ENCODE data around the gene SIGLEC9.

SIGLEC9 gene

DNA sequence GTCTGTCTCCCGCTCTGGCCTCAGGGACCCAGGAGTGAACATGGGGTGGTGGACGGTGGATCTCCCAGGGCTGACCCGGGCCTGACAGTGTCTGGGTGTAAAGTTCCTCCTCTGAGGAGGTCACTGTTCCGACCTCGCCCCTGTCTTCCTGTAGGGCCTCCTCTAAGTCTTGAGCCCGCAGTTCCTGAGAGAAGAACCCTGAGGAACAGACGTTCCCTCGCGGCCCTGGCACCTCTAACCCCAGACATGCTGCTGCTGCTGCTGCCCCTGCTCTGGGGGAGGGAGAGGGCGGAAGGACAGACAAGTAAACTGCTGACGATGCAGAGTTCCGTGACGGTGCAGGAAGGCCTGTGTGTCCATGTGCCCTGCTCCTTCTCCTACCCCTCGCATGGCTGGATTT, at the start of gene SIGLEC9:
TSS of gene SIGLEC9 (plus strand) at position 178 of the 400 bp plus-strand sequence. CDS start at position 247, 69 bp downstream.
- no peak within 1 kb of the TSS for H3K9ac ChIP-seq (ENCODE audit: low read length)
- peak within 1 kb of the TSS; percentile 8 for H3K27ac ChIP-seq (ENCODE audit: low read depth, low read length)
- no peaks in the 10 kb centered on the region for H3K4me1 ChIP-seq (ENCODE audit: control insufficient read depth, insufficient read depth, low read length)
- no peaks in the 10 kb centered on the region for H3K36me3 ChIP-seq (ENCODE audit: control insufficient read depth, insufficient read depth, low read length)
- no peaks in the 10 kb centered on the region for H3K27me3 ChIP-seq (ENCODE audit: control insufficient read depth, insufficient read depth, low read length)
- no peak within 1 kb of the TSS for H3K4me3 ChIP-seq (ENCODE audit: low read length)

DNA sequence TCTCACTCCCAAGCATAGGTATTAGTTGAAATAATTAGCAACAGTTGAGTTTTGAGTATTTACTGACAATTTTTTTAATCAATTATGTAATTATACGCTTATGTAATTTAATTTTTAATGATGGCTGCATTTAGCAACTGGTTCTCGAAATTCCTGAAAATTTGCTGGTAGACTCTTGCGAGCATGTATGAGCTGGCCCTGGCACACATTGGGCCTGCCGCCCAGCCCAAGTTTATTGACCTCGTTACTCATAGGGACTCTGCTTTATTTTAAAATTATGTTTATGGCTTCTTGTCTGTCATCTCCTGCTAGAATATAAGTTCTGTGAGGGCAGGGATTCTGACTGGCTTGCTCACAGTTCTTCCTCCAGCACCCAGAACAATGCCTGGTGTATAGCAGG, 48.7 kb upstream of the SIGLEC9 start:
- Histone ChIP-seq H3K4me3 (ENCODE audit: low read length) (no peak overlapping the region), H3K9ac (ENCODE audit: low read length) (no peak overlapping the region), H3K27me3 (ENCODE audit: control insufficient read depth, insufficient read depth, low read length) (no peaks in the 10 kb centered on the region), H3K4me1 (ENCODE audit: control insufficient read depth, insufficient read depth, low read length) (no peaks in the 10 kb centered on the region), H3K27ac (ENCODE audit: low read depth, low read length) (no peak overlapping the region), H3K36me3 (ENCODE audit: control insufficient read depth, insufficient read depth, low read length) (no peaks in the 10 kb centered on the region)

DNA sequence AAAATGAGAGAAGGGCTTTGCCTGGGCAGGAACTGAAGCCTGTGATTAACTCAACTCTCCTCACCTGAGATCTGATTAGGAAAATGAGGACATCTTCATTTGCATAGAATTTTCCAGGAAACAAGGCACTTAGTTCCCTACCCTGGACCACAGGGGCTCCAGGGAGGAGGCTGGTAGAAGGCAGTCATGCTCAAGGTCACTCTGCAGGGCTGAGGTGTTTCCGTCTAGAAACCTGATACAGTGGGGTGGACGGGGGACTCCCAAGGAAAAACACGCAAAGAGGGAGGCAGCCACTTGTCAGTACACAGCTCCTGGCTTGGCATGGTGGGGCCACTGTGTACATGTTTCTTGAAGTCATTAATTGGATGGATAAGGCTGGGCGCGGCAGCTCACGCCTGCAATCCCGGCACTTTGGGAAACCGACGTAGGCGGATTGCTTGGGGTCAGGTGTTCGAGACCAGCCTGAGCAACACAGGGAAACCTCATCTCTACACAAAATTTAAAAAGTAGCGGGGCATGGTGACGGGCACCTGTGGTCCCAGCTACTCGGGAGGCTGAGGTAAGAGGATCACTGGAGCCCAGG, 48.0 kb upstream of the SIGLEC9 start:
- H3K4me3 ChIP-seq (ENCODE audit: low read length), result no peak overlapping the region
- no peaks in the 10 kb centered on the region for H3K27me3 ChIP-seq (ENCODE audit: control insufficient read depth, insufficient read depth, low read length)
- H3K27ac ChIP-seq (ENCODE audit: low read depth, low read length), result no peak overlapping the region
- no peaks in the 10 kb centered on the region for H3K4me1 ChIP-seq (ENCODE audit: control insufficient read depth, insufficient read depth, low read length)
- H3K36me3 ChIP-seq (ENCODE audit: control insufficient read depth, insufficient read depth, low read length), result no peaks in the 10 kb centered on the region
- no peak overlapping the region for H3K9ac ChIP-seq (ENCODE audit: low read length)

DNA sequence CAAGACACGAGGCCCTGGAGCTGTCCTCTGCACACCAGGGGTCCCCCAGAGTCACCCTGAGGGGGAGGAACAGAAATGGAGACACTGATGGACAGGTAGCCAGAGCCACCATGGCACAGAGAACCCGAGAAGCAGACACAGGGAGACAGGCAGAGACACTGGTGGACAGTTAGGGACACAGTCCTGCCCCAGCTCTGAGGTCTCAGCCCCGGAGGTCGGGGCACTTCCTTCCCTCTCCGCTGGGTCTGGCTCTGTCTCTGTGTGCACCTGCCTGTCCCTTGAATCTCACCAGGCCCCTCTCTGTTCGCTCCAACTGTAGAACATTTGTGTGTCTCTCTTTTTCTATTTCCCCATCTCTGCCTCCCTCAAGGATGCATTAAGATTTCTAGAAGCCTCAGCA, 46.6 kb upstream of the SIGLEC9 start:
- no peak overlapping the region for H3K4me3 ChIP-seq (ENCODE audit: low read length)
- no peaks in the 10 kb centered on the region for H3K4me1 ChIP-seq (ENCODE audit: control insufficient read depth, insufficient read depth, low read length)
- H3K36me3 ChIP-seq (ENCODE audit: control insufficient read depth, insufficient read depth, low read length), result no peaks in the 10 kb centered on the region
- no peak overlapping the region for H3K9ac ChIP-seq (ENCODE audit: low read length)
- H3K27ac ChIP-seq (ENCODE audit: low read depth, low read length), result no peak overlapping the region
- no peaks in the 10 kb centered on the region for H3K27me3 ChIP-seq (ENCODE audit: control insufficient read depth, insufficient read depth, low read length)

DNA sequence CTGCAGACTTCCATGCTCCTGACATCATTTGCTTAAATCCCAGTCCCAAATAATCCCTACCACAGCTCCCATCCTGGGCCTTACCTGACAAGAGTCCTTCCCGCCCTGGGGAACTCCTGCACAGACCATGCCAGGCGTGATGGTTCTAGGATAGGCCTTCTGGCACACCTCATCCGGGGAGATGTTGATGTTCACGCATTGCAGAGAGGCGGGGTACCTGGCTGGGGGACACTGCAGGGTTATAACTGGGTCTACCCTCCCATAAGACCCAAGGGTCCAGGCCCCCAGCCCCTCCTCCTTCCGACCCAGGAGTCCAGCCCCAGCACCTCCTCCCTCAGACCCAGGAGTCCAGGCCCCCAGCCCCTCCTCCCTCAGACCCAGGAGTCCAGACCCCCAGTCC, 46.0 kb upstream of the SIGLEC9 start:
- Histone ChIP-seq H3K36me3 (ENCODE audit: control insufficient read depth, insufficient read depth, low read length) (no peaks in the 10 kb centered on the region), H3K27ac (ENCODE audit: low read depth, low read length) (no peak overlapping the region), H3K9ac (ENCODE audit: low read length) (no peak overlapping the region), H3K4me1 (ENCODE audit: control insufficient read depth, insufficient read depth, low read length) (no peaks in the 10 kb centered on the region), H3K27me3 (ENCODE audit: control insufficient read depth, insufficient read depth, low read length) (peaks cover 1% of the 10 kb centered on the region), H3K4me3 (ENCODE audit: low read length) (no peak overlapping the region)

DNA sequence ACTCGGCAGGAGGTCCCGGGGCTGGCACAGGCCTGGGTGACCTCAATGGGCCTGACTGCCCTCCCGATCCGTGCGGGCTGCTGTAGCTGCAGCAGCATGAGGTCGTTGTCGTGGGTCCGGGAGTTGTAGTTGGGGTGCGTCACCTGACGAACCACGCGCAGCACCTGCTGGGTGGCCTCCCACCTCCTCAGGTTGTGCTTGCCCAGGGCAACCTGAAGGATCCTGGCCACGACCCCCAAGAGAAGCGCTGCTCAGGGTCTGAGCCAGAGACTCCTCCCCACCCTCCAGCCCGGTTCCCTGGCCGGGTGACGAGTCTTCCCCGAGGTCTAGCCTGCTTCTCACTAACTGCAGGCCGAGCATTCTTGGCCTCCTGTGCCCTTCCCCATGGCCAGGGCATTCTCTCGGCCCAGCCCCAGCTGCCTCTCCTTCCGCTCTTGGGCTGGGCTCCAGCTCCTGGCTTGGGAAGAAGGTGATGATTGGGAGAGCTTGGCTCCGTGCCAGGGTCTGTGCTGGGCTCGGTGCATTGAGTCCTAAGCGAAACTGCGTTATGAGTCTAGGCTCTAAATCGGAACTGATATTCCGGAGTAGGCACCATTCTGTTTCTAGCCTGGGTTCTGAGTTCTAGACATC, 45.1 kb upstream of the SIGLEC9 start:
- H3K27ac ChIP-seq (ENCODE audit: low read depth, low read length), result no peak overlapping the region
- H3K36me3 ChIP-seq (ENCODE audit: control insufficient read depth, insufficient read depth, low read length), result no peaks in the 10 kb centered on the region
- peaks cover 3% of the 10 kb centered on the region for H3K27me3 ChIP-seq (ENCODE audit: control insufficient read depth, insufficient read depth, low read length)
- H3K4me1 ChIP-seq (ENCODE audit: control insufficient read depth, insufficient read depth, low read length), result no peaks in the 10 kb centered on the region
- H3K4me3 ChIP-seq (ENCODE audit: low read length), result no peak overlapping the region
- H3K9ac ChIP-seq (ENCODE audit: low read length), result no peak overlapping the region

DNA sequence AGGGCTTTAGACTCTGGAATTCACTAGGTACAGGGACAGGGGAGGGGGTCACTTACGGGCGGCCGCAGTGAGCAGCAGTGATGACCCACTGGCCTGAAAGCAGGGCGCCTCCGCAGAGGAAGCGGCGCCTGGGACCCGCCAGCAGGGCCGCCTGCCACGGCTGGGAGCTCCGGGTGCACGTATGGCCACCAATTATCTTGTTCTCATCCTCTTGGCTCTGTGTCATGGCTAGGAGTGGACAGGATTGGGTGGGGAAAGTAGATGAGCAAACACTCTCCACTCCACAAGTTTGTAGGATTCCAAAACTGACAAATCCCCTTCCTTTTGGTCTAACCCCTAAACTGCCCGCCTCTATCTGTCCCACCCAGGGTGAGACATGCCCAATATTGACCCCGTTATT, 43.2 kb upstream of the SIGLEC9 start:
- Histone ChIP-seq H3K4me1 (ENCODE audit: control insufficient read depth, insufficient read depth, low read length) (no peaks in the 10 kb centered on the region), H3K27me3 (ENCODE audit: control insufficient read depth, insufficient read depth, low read length) (peaks cover 3% of the 10 kb centered on the region), H3K27ac (ENCODE audit: low read depth, low read length) (no peak overlapping the region), H3K4me3 (ENCODE audit: low read length) (no peak overlapping the region), H3K9ac (ENCODE audit: low read length) (no peak overlapping the region), H3K36me3 (ENCODE audit: control insufficient read depth, insufficient read depth, low read length) (no peaks in the 10 kb centered on the region)

DNA sequence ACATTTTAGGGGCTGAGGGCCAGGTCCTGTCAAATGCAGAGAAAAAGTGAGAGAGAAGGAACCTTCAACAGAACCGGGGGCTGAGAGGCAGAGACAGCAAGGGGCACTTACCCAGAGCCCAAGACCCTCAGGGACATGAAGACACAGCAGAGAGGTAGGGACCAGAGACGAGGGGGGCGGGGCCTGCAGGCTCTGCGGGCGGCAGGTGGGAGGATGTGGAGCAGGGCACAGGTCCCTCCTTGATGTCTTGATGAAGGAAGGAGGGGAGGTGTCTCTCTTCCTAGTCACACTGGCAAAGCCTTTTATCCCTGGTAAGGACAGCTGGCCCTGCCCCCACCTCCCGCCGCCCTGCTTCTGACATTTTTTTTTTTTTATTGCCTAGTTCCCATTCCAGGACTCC, 42.1 kb upstream of the SIGLEC9 start, which contains the start of gene KLK14:
TSS of gene KLK14 (minus strand) at position 277 of the 400 bp plus-strand sequence. CDS start at position 4, 273 bp downstream.
- Histone ChIP-seq H3K36me3 (ENCODE audit: control insufficient read depth, insufficient read depth, low read length) (no peaks in the 10 kb centered on the region), H3K4me3 (ENCODE audit: low read length) (no peak within 1 kb of the TSS), H3K4me1 (ENCODE audit: control insufficient read depth, insufficient read depth, low read length) (no peaks in the 10 kb centered on the region)

DNA sequence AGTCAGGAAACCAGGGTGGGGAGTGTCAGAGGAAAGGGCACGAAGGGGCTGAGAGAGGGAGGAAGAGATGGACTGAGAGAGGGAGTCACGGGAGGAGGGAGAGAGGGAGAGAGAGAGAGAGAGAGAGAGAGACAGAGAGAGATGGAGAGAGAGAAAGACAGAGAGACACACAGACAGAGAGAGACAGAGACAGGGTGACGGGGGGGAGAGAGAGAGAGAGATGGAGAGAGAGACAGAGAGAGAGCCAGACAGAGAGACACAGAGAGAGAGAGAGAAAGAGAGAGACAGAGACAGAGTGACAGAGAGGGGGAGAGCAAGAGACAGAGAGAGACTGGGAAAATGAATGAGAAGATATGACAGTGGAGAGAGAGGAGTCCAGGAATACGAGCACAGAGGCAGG, 41.5 kb upstream of the SIGLEC9 start:
- H3K27me3 ChIP-seq (ENCODE audit: control insufficient read depth, insufficient read depth, low read length), result peaks cover 3% of the 10 kb centered on the region
- no peak overlapping the region for H3K4me3 ChIP-seq (ENCODE audit: low read length)
- H3K27ac ChIP-seq (ENCODE audit: low read depth, low read length), result no peak overlapping the region
- no peak overlapping the region for H3K9ac ChIP-seq (ENCODE audit: low read length)
- no peaks in the 10 kb centered on the region for H3K36me3 ChIP-seq (ENCODE audit: control insufficient read depth, insufficient read depth, low read length)
- H3K4me1 ChIP-seq (ENCODE audit: control insufficient read depth, insufficient read depth, low read length), result no peaks in the 10 kb centered on the region

More for the DNA sequence above, 42.1 kb upstream of the SIGLEC9 start, which contains the start of gene KLK14:
- Histone ChIP-seq H3K27me3 (ENCODE audit: control insufficient read depth, insufficient read depth, low read length) (peaks cover 3% of the 10 kb centered on the region), H3K9ac (ENCODE audit: low read length) (no peak within 1 kb of the TSS), H3K27ac (ENCODE audit: low read depth, low read length) (no peak within 1 kb of the TSS)

DNA sequence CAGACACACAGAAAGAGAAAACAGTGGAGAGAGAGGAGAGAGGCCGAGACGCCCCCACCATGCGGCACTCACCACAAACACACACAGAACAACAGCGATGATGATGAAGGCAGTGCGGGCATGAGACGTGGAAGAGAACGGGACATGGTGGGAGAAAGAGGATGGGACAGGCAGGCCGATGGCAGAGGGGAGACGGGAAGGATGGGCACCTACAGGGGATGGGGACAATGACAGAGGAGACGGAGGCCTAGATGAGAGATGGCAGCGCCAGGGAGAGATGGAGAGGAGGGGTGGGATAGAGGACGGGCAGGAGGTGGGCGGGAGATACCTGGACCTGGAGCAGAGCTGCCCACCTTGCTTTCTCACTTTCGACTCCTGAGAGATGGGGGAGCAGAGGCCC, 40.9 kb upstream of the SIGLEC9 start:
- Histone ChIP-seq H3K4me3 (ENCODE audit: low read length) (no peak overlapping the region), H3K36me3 (ENCODE audit: control insufficient read depth, insufficient read depth, low read length) (no peaks in the 10 kb centered on the region), H3K27me3 (ENCODE audit: control insufficient read depth, insufficient read depth, low read length) (peaks cover 3% of the 10 kb centered on the region), H3K27ac (ENCODE audit: low read depth, low read length) (no peak overlapping the region), H3K9ac (ENCODE audit: low read length) (no peak overlapping the region), H3K4me1 (ENCODE audit: control insufficient read depth, insufficient read depth, low read length) (no peaks in the 10 kb centered on the region)

DNA sequence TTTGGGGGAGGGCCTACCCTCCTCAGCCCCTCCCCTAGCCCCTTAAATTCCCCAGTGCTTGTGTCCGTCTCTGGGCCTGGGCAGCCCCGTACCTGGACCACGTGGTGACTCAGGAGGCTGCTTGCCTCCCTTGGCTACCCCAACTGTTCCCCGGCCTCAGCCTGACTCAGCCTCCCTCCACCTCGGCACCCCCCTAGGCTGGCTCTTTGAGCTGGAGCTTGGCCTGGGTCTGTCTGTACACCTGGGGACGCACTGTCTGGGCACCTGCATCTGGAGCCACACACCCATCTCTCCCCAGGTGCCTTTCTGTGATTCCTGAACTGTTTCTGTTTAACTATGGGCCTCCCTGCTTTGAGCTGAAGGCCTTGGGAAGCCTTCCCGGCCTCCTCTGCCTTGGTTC, 40.2 kb upstream of the SIGLEC9 start:
- H3K36me3 ChIP-seq (ENCODE audit: control insufficient read depth, insufficient read depth, low read length), result no peaks in the 10 kb centered on the region

DNA sequence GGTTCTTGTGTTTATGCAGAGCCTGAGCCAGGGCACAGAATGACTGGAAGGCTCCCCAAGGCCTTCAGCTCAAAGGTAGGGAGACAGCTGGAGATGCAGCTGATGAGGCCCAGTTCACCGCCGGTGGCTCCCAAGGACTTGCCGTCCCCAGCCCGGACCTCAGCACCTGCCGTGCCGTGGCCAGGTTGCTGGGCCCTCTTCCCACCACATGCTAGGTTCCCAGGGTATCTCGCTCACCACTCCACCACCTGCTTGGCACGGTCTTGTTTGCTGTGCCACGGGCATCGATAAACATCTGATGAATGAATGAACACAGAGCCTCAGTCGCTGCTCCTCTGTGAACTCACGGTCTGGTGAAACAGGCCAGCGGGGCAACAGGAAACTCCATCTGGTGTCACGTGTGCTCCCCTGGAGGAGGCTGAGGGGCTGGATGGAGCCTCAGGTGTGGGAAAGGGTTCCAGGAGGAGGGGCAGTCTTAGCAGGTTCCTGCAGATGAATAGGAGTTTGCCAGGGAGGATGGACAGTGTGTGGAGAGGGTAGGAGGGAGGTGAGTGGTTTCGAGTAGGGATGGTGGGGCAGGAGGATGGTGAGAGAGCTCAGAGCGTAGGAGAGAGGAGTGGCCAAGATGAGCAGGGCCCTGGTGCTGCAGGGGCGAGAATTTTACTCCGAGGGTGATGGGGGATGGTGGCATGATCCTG, 38.4 kb upstream of the SIGLEC9 start:
- no peaks in the 10 kb centered on the region for H3K36me3 ChIP-seq (ENCODE audit: control insufficient read depth, insufficient read depth, low read length)
- H3K9ac ChIP-seq (ENCODE audit: low read length), result no peak overlapping the region
- H3K4me3 ChIP-seq (ENCODE audit: low read length), result no peak overlapping the region
- no peak overlapping the region for H3K27ac ChIP-seq (ENCODE audit: low read depth, low read length)
- no peaks in the 10 kb centered on the region for H3K4me1 ChIP-seq (ENCODE audit: control insufficient read depth, insufficient read depth, low read length)
- peaks cover 3% of the 10 kb centered on the region for H3K27me3 ChIP-seq (ENCODE audit: control insufficient read depth, insufficient read depth, low read length)

More for the DNA sequence above, 40.2 kb upstream of the SIGLEC9 start:
- H3K9ac ChIP-seq (ENCODE audit: low read length), result no peak overlapping the region
- no peak overlapping the region for H3K27ac ChIP-seq (ENCODE audit: low read depth, low read length)
- H3K4me3 ChIP-seq (ENCODE audit: low read length), result no peak overlapping the region
- H3K27me3 ChIP-seq (ENCODE audit: control insufficient read depth, insufficient read depth, low read length), result peaks cover 3% of the 10 kb centered on the region
- no peaks in the 10 kb centered on the region for H3K4me1 ChIP-seq (ENCODE audit: control insufficient read depth, insufficient read depth, low read length)

Data from rectal smooth muscle tissue (tissue), 1 donor.